ENCODE measurements around the gene IL17RC.

GRCh38 chr3:9937486-9938238, 20.8 kb downstream of the IL17RC start:
- TF ChIP-seq CTCF (conservative IDR thresholded peaks at IDR 0.05; ENCODE audit: low read length): no peak
- no peak for TF ChIP-seq EZH2phosphoT487 (IDR thresholded peaks at IDR 0.05; ENCODE audit: borderline replicate concordance)

All from Loucy (cell line).